ENCODE measurements around the gene SPINK2.

- TF ChIP-seq, protein P1, sequence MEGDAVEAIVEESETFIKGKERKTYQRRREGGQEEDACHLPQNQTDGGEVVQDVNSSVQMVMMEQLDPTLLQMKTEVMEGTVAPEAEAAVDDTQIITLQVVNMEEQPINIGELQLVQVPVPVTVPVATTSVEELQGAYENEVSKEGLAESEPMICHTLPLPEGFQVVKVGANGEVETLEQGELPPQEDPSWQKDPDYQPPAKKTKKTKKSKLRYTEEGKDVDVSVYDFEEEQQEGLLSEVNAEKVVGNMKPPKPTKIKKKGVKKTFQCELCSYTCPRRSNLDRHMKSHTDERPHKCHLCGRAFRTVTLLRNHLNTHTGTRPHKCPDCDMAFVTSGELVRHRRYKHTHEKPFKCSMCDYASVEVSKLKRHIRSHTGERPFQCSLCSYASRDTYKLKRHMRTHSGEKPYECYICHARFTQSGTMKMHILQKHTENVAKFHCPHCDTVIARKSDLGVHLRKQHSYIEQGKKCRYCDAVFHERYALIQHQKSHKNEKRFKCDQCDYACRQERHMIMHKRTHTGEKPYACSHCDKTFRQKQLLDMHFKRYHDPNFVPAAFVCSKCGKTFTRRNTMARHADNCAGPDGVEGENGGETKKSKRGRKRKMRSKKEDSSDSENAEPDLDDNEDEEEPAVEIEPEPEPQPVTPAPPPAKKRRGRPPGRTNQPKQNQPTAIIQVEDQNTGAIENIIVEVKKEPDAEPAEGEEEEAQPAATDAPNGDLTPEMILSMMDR (CRISPR knock-in tag; IDR thresholded peaks at IDR 0.05): no peak
- TF ChIP-seq POLR2A (IDR thresholded peaks at IDR 0.05; ENCODE audit: insufficient read depth in 1 of 2, low read depth in 2 of 2, low read length in 2 of 2): no peak
Measured at GRCh38 chr4:56791316-56791715, 30.2 kb downstream of the SPINK2 start.
